HCT116 (cell line): ENCODE results near the gene KRTAP10-7. TPM values are rescaled to one million over a fixed set of nuclear protein-coding genes. Genes with fewer than 3 reads are reported as not detected.

Experiments
- ATAC-seq: fragments of 200-7000 bp; cut with Tn5 transposase; 2 replicates; pipeline ENCODE4 v1.9.1; 2020; ENCODE audit warnings: mild to moderate bottlenecking, moderate library complexity
- BruUV-seq: library from RNA; stranded (reverse); fragments of 400-500 nt; replicated peaks from 2 replicates; lab custom pipeline; 2021; lab: Mats Ljungman, UMichigan
- CTCF ChIA-PET: fragments of 300-600 bp; sonication (Branson Sonifier 250); formaldehyde crosslinking; loops from one replicate; lab custom pipeline; 2021; ENCODE audit warnings: antibody characterized with exemption; lab: Charles Lee
- POLR2A ChIA-PET: fragments of 300-600, 350-600 bp; sonication (Branson Sonifier 250); formaldehyde crosslinking; loops from one replicate; lab custom pipeline; 2021; ENCODE audit warnings: antibody characterized with exemption; lab: Charles Lee
- RAD21 ChIA-PET, 2 experiments: fragments of 300-600 bp; sonication (Branson Sonifier 250); formaldehyde crosslinking; loops; one replicate each; lab custom pipeline; 2023; ENCODE audit warnings: low total read pairs in 2 of 2; ENCODE audit not compliant: uncharacterized antibody in 2 of 2, unreplicated experiment in 2 of 2, low non-redundant PET in 1 of 2; lab: Charles Lee
- DNase-seq: peaks from one replicate; pipeline ENCODE4 v3.0.0-alpha.2; 2010; ENCODE audit warnings: low read depth, low spot score
- H2AFZ ChIP-seq: fragments of 200-600 bp; shearing (Covaris generic), sonication (generic); 2 replicates; pipeline ENCODE4 v1.6.1; 2017; ENCODE audit warnings: low read depth, mixed run types, mixed read lengths, antibody characterized with exemption, low read length; ENCODE audit not compliant: poor library complexity, severe bottlenecking
- H3K27ac ChIP-seq: 2 replicates; pipeline ENCODE4 v1.5.1; 2012; ENCODE audit warnings: low read depth, low read length
- H3K27me3 ChIP-seq: fragments of 200-600 bp; sonication (generic); 2 replicates; pipeline ENCODE4 v1.6.1; 2016; ENCODE audit warnings: mixed run types, low read length, mixed read lengths; ENCODE audit not compliant: insufficient read depth
- H3K36me3 ChIP-seq, 2 experiments: fragments of 200-500 bp in 1 of 2; fragments of 200-600 bp in 1 of 2; sonication (Bioruptor generic) in 1 of 2; sonication (generic) in 1 of 2; 2 replicates each; pipeline versions ENCODE4 v1.5.1 to v1.6.1; 2014 to 2016; ENCODE audit warnings: low read length in 2 of 2, inconsistent platforms in 1 of 2, mixed read lengths in 1 of 2, mixed run types in 1 of 2; ENCODE audit not compliant: insufficient read depth in 2 of 2, control insufficient read depth in 1 of 2
- H3K4me1 ChIP-seq, 2 experiments: fragments of 200-600 bp in 1 of 2; sonication (generic) in 1 of 2; 2 replicates each; pipeline versions ENCODE4 v1.5.1 to v1.6.1; 2012 to 2017; ENCODE audit warnings: low read length in 2 of 2, inconsistent platforms in 1 of 2, mild to moderate bottlenecking in 1 of 2, mixed read lengths in 1 of 2, mixed run types in 1 of 2, moderate library complexity in 1 of 2; ENCODE audit not compliant: insufficient read depth in 2 of 2, control insufficient read depth in 1 of 2
- H3K4me2 ChIP-seq: fragments of 200-600 bp; sonication (generic); 2 replicates; pipeline ENCODE4 v1.6.1; 2017; ENCODE audit warnings: mixed run types, low read length, mixed read lengths
- H3K4me3 ChIP-seq, 2 experiments: fragments of 200-600 bp in 1 of 2; sonication (generic) in 1 of 2; replicated peaks in 1 of 2; 2 replicates each; pipeline ENCODE4 v1.5.1; 2011 to 2016; ENCODE audit warnings: low read length in 2 of 2, control low read depth in 1 of 2, low read depth in 1 of 2, mild to moderate bottlenecking in 1 of 2, mixed read lengths in 1 of 2, mixed run types in 1 of 2
- H3K79me2 ChIP-seq: fragments of 200-600 bp; sonication (generic); 2 replicates; pipeline ENCODE4 v1.6.1; 2017; ENCODE audit warnings: mild to moderate bottlenecking, mixed run types, low read length, moderate library complexity, mixed read lengths; ENCODE audit not compliant: insufficient read depth
- H3K9ac ChIP-seq: fragments of 200-600 bp; sonication (generic); 2 replicates; pipeline ENCODE4 v1.6.1; 2016; ENCODE audit warnings: low read length, mixed read lengths
- H3K9me2 ChIP-seq: fragments of 200-600 bp; sonication (generic), shearing (Covaris generic); 2 replicates; pipeline ENCODE4 v1.6.1; 2017; ENCODE audit warnings: mixed run types, mild to moderate bottlenecking, moderate library complexity; ENCODE audit not compliant: insufficient read depth
- H3K9me3 ChIP-seq, 2 experiments: fragments of 200-500 bp in 1 of 2; fragments of 200-600 bp in 1 of 2; sonication (Bioruptor generic) in 1 of 2; sonication (generic) in 1 of 2; 2 replicates each; pipeline ENCODE4 v1.6.1; 2014 to 2017; ENCODE audit warnings: low read length in 2 of 2, mixed read lengths in 2 of 2, inconsistent platforms in 1 of 2, low read depth in 1 of 2, mild to moderate bottlenecking in 1 of 2, mixed run types in 1 of 2, moderate library complexity in 1 of 2; ENCODE audit not compliant: control insufficient read depth in 1 of 2, insufficient read depth in 1 of 2
- H4K20me1 ChIP-seq: fragments of 200-600 bp; sonication (generic), shearing (Covaris generic); 2 replicates; pipeline ENCODE4 v1.6.1; 2017; ENCODE audit warnings: mixed run types, mild to moderate bottlenecking, moderate library complexity; ENCODE audit not compliant: insufficient read depth
- EGR1 ChIP-seq: IDR thresholded peaks from 2 replicates; pipeline ENCODE4 v1.6.1; 2012; ENCODE audit warnings: low read depth
- ELF1 ChIP-seq: IDR thresholded peaks from 2 replicates; pipeline ENCODE4 v1.6.1; 2012; ENCODE audit warnings: low read depth, borderline replicate concordance
- EZH2phosphoT487 ChIP-seq: fragments of 200-600 bp; IDR thresholded peaks from 2 replicates; pipeline ENCODE4 v1.6.1; 2018; ENCODE audit warnings: antibody characterized with exemption, borderline replicate concordance
- JUND ChIP-seq: IDR thresholded peaks from 2 replicates; pipeline ENCODE4 v1.6.1; 2012
- POLR2A ChIP-seq: IDR thresholded peaks from 2 replicates; pipeline ENCODE4 v1.7.0; 2011; ENCODE audit warnings: borderline replicate concordance; ENCODE audit not compliant: insufficient read depth, insufficient read length; ENCODE audit errors: extremely low read depth
- REST ChIP-seq: IDR thresholded peaks from 2 replicates; pipeline ENCODE4 v1.6.1; 2012; ENCODE audit warnings: low read depth
- SRF ChIP-seq: IDR thresholded peaks from 2 replicates; pipeline ENCODE4 v1.6.1; 2012; ENCODE audit warnings: low read depth
- TCF7L2 ChIP-seq: IDR thresholded peaks from 2 replicates; pipeline ENCODE4 v1.7.0; 2011; ENCODE audit warnings: borderline replicate concordance, inconsistent platforms; ENCODE audit not compliant: insufficient read depth, insufficient read length; ENCODE audit errors: extremely low read depth
- ZNF274 ChIP-seq: fragments of 200-500 bp; sonication (Bioruptor generic); IDR thresholded peaks from 2 replicates; pipeline ENCODE4 v1.6.1; 2014; ENCODE audit warnings: mild to moderate bottlenecking, low read depth, low read length, inconsistent platforms
- intact Hi-C: fragments of 100-400 bp; cut with micrococcal nuclease; formaldehyde crosslinking; loops from 2 replicates; pipeline ENCODE4 v1.10.0; 2022
- total RNA-seq: library from RNA; stranded (reverse); gene quantifications from one replicate; pipeline ENCODE4 v1.2.1, GENCODE V29; 2021; ENCODE audit not compliant: unreplicated experiment
- TF ChIP-seq, protein P1 (sequence below): IDR thresholded peaks from 2 replicates; pipeline ENCODE4 v1.6.1; 2011; ENCODE audit warnings: mild to moderate bottlenecking, low read length, moderate library complexity; ENCODE audit not compliant: insufficient replicate concordance; ENCODE audit errors: extremely low read depth
- TF ChIP-seq, protein P2 (sequence below), 3 experiments: fragments of 200-600 bp in 1 of 3; sonication (generic) in 1 of 3; IDR thresholded peaks in 2 of 3; conservative IDR thresholded peaks in 1 of 3; 2 replicates each; pipeline ENCODE4 v1.5.1; 2012 to 2017; ENCODE audit warnings: low read depth in 2 of 3, low read length in 2 of 3, antibody characterized with exemption in 1 of 3, borderline replicate concordance in 1 of 3, control low read depth in 1 of 3, mild to moderate bottlenecking in 1 of 3, mixed read lengths in 1 of 3, mixed run types in 1 of 3, moderate library complexity in 1 of 3; ENCODE audit not compliant: insufficient read depth in 1 of 3

Gene KRTAP10-7
- total RNA-seq, 1 experiment from 2014 or later, result not detected

DNA sequence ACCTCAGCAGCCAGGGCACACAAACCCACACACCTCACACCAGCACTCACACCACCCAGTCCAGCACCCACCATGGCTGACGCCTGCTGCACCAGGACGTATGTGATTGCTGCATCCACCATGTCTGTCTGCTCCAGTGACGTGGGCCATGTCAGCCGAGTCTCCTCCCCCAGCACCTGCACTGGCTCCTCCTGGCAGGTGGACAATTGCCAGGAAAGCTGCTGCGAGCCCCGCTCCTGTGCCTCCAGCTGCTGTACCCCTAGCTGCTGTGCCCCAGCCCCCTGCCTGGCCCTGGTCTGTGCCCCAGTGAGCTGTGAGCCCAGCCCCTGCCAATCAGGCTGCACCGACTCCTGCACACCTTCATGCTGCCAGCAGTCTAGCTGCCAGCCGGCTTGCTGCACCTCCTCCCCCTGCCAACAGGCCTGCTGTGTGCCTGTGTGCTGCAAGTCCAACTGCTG, 11.7 kb downstream of the KRTAP10-7 start, which contains the start of gene KRTAP10-8 (continued):
- TF ChIP-seq, protein P1, sequence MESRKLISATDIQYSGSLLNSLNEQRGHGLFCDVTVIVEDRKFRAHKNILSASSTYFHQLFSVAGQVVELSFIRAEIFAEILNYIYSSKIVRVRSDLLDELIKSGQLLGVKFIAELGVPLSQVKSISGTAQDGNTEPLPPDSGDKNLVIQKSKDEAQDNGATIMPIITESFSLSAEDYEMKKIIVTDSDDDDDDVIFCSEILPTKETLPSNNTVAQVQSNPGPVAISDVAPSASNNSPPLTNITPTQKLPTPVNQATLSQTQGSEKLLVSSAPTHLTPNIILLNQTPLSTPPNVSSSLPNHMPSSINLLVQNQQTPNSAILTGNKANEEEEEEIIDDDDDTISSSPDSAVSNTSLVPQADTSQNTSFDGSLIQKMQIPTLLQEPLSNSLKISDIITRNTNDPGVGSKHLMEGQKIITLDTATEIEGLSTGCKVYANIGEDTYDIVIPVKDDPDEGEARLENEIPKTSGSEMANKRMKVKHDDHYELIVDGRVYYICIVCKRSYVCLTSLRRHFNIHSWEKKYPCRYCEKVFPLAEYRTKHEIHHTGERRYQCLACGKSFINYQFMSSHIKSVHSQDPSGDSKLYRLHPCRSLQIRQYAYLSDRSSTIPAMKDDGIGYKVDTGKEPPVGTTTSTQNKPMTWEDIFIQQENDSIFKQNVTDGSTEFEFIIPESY, result no peak
- TF ChIP-seq ZNF274 (no peak), TCF7L2 (no peak), EZH2phosphoT487 (no peak)

- Histone ChIP-seq H3K4me3 (no peak overlapping the region), H3K36me3 (no peaks in the 10 kb centered on the region), H3K27ac (no peak overlapping the region), H3K4me1 (no peaks in the 10 kb centered on the region), H3K27me3 (no peaks in the 10 kb centered on the region), H3K4me2 (no peak overlapping the region), H3K9me2 (no peaks in the 10 kb centered on the region), H3K79me2 (no peaks in the 10 kb centered on the region), H4K20me1 (no peaks in the 10 kb centered on the region), H3K9ac (no peak overlapping the region), H2AFZ (no peak overlapping the region), H3K9me3 (peaks cover 3 to 5% of the 10 kb centered on the region in 2 experiments; a peak in 2 of 4 replicates)
- DNase-seq, result no peak
- intact Hi-C loops, result no loop called here
- TF ChIP-seq REST (no peak), EGR1 (no peak), ELF1 (no peak), SRF (no peak), JUND (no peak), POLR2A (no peak)
- TF ChIP-seq, protein P2, sequence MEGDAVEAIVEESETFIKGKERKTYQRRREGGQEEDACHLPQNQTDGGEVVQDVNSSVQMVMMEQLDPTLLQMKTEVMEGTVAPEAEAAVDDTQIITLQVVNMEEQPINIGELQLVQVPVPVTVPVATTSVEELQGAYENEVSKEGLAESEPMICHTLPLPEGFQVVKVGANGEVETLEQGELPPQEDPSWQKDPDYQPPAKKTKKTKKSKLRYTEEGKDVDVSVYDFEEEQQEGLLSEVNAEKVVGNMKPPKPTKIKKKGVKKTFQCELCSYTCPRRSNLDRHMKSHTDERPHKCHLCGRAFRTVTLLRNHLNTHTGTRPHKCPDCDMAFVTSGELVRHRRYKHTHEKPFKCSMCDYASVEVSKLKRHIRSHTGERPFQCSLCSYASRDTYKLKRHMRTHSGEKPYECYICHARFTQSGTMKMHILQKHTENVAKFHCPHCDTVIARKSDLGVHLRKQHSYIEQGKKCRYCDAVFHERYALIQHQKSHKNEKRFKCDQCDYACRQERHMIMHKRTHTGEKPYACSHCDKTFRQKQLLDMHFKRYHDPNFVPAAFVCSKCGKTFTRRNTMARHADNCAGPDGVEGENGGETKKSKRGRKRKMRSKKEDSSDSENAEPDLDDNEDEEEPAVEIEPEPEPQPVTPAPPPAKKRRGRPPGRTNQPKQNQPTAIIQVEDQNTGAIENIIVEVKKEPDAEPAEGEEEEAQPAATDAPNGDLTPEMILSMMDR (IDR thresholded peaks at IDR 0.05 in 2 of 3, conservative IDR thresholded peaks at IDR 0.05 in 1 of 3; ENCODE audit: borderline replicate concordance in 1 of 3, insufficient read depth in 1 of 3, low read depth in 2 of 3, low read length in 2 of 3), result no peak
- ATAC-seq, result no peak
- ChIA-PET RAD21 (no interaction called here), POLR2A (no interaction called here), CTCF (no interaction called here)
- no TSS peak for BruUV-seq
Observed at GRCh38 chr21:44612669-44613229, 12.4 kb downstream of the KRTAP10-7 start.
